ENCODE data around the gene MEX3D. TPM values are rescaled to one million over a fixed set of nuclear protein-coding genes. Genes with fewer than 3 reads are reported as not detected.

Gene MEX3D
- total and polyA plus RNA-seq, 2 donors (not counting 1 experiment from before 2014, with no cell fraction given), result 5.3 to 33.0 TPM

- H3K79me2 ChIP-seq (ENCODE audit: control insufficient read depth, insufficient read depth, low read length), result no peaks in the 10 kb centered on the region
- peak; percentile 29 to 42 for DNase-seq (ENCODE audit: low read depth in 2 of 2)
- peaks cover 3% of the 10 kb centered on the region for H3K27me3 ChIP-seq (ENCODE audit: control insufficient read depth, insufficient read depth, low read length)
- H3K4me2 ChIP-seq (ENCODE audit: extremely low read depth, insufficient read depth, low read length), result peak overlapping the region; percentile 51
- H4K20me1 ChIP-seq (ENCODE audit: control insufficient read depth, extremely low read depth, insufficient read depth, low read length), result no peaks in the 10 kb centered on the region
- no peaks in the 10 kb centered on the region for H3K4me1 ChIP-seq (ENCODE audit: control insufficient read depth, extremely low read depth, insufficient read depth, low read length)
- no peaks in the 10 kb centered on the region for H3K36me3 ChIP-seq (ENCODE audit: control insufficient read depth, insufficient read depth, low read length)
- peak overlapping the region; percentile 66 for H3K9ac ChIP-seq (ENCODE audit: insufficient read depth, low read length)
- H3K9me3 ChIP-seq (ENCODE audit: control insufficient read depth, insufficient read depth, low read depth, low read length), result no peaks in the 10 kb centered on the region
- H3K27ac ChIP-seq (ENCODE audit: insufficient read depth, low read length), result no peak overlapping the region
- no peak overlapping the region for H2AFZ ChIP-seq (ENCODE audit: low read length)
- peak overlapping the region in 3 of 4 experiments; percentile 12 to 67 (median 58) for H3K4me3 ChIP-seq (replicated peaks in 1 of 4; ENCODE audit: control extremely low read depth in 1 of 4, insufficient read depth in 1 of 4, low read depth in 3 of 4, low read length in 4 of 4)
- no peak for TF ChIP-seq EZH2 (IDR thresholded peaks at IDR 0.05; ENCODE audit: low read length, missing control alignments)
- peak; percentile 47 to 50 for TF ChIP-seq CTCF (conservative IDR thresholded peaks at IDR 0.05 in 1 of 2, IDR thresholded peaks at IDR 0.05 in 1 of 2; ENCODE audit: low read depth in 1 of 2, low read length in 2 of 2)
These were observed 54.4 kb downstream of the MEX3D start for GRCh38 chr19:1513499-1514294.

DNA sequence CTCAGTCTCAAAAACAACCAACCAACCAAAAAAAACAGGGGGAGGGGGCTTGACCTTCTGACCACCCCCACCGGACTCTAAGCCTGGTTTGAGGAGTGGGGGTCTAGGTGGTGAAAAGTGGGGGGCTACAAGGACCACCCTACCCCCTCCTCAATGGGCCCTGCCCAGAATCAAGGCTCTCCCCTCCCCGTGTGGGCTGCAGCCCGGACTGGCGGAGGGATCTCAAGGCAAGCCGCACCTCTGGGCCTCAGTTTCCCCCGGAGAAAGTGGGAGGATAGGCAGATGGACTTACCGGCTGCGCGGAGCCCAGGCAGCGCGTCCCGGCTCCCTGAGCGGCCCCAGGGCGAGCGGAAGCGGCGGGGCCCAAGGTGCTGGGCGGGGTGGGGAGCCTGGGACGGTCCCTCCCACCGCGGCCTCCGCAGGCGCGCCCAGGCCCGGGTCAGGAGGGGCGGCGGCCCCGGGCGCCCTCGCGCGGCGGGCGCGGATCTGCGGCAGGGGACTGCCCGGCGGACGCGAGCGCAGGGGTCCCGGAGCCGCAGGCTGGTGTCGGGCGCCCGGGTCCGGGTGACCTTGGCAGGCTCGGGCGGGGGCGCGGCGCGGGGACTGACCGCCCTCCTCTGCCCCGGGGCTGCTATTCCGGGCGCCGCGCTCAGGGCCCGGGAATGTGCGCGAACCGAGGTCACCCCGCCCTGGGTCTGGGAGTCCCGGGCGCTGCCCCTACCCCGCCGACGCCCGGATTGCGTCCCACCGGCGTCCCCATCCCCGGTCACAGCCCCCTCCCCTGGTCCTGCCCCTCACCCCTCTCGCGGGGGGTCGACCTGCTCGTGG lies 55.2 kb downstream of the MEX3D start, which contains the start of gene ADAMTSL5:
Gene ADAMTSL5 (minus strand): TSS at position 349 of the 828 bp plus-strand sequence. CDS start 2,076 bp downstream, outside the sequence.
- no peaks in the 10 kb centered on the region for H3K4me1 ChIP-seq (ENCODE audit: control insufficient read depth, extremely low read depth, insufficient read depth, low read length)
- H3K4me2 ChIP-seq (ENCODE audit: extremely low read depth, insufficient read depth, low read length), result peak within 1 kb of the TSS; percentile 82
- peak within 1 kb of the TSS; percentile 54 to 67 (median 59) for H3K4me3 ChIP-seq (replicated peaks in 1 of 4; ENCODE audit: control extremely low read depth in 1 of 4, insufficient read depth in 1 of 4, low read depth in 3 of 4, low read length in 4 of 4)
- TF ChIP-seq EZH2 (IDR thresholded peaks at IDR 0.05; ENCODE audit: low read length, missing control alignments), result no peak
- no peak for TF ChIP-seq CTCF (conservative IDR thresholded peaks at IDR 0.05 in 1 of 2, IDR thresholded peaks at IDR 0.05 in 1 of 2; ENCODE audit: low read depth in 1 of 2, low read length in 2 of 2)
- peak; percentile 41 to 50 for DNase-seq (ENCODE audit: low read depth in 2 of 2)
- no peaks in the 10 kb centered on the region for H3K79me2 ChIP-seq (ENCODE audit: control insufficient read depth, insufficient read depth, low read length)
- no peaks in the 10 kb centered on the region for H3K36me3 ChIP-seq (ENCODE audit: control insufficient read depth, insufficient read depth, low read length)
- H3K27me3 ChIP-seq (ENCODE audit: control insufficient read depth, insufficient read depth, low read length), result no peaks in the 10 kb centered on the region
- no peaks in the 10 kb centered on the region for H4K20me1 ChIP-seq (ENCODE audit: control insufficient read depth, extremely low read depth, insufficient read depth, low read length)
- H2AFZ ChIP-seq (ENCODE audit: low read length), result no peak within 1 kb of the TSS
- peak within 1 kb of the TSS; percentile 66 for H3K9ac ChIP-seq (ENCODE audit: insufficient read depth, low read length)
- no peak within 1 kb of the TSS for H3K27ac ChIP-seq (ENCODE audit: insufficient read depth, low read length)
- H3K9me3 ChIP-seq (ENCODE audit: control insufficient read depth, insufficient read depth, low read depth, low read length), result no peaks in the 10 kb centered on the region

Measured in fibroblast of lung (primary cell).